ENCODE results near the gene RGS7. TPM values are rescaled to one million over a fixed set of nuclear protein-coding genes. Genes with fewer than 3 reads are reported as not detected.

Gene RGS7
- total and polyA plus RNA-seq, 2 of the 4 experiments (the other 2 are of a cell fraction), result 0.58 to 0.72 TPM

- no peak overlapping the region for H4K8ac ChIP-seq (ENCODE audit: low read depth in 2 of 2, low read length in 2 of 2)
Measured at GRCh38 chr1:241406421-241406820, 49.4 kb upstream of the RGS7 start.

More at GRCh38 chr1:241406421-241406820, 49.4 kb upstream of the RGS7 start:
- no peak overlapping the region for H4K91ac ChIP-seq (ENCODE audit: insufficient read depth, low read depth, low read length)
- no peaks in the 10 kb centered on the region for H4K20me1 ChIP-seq (ENCODE audit: insufficient read depth, low read length)
- no peak overlapping the region for H3K4me2 ChIP-seq (ENCODE audit: low read depth, low read length)
- no peak overlapping the region for H3K9ac ChIP-seq (ENCODE audit: low read depth, low read length)
- no peaks in the 10 kb centered on the region for H3K36me3 ChIP-seq (ENCODE audit: control insufficient read depth, insufficient read depth, low read length)
- H3K27me3 ChIP-seq (ENCODE audit: control insufficient read depth, insufficient read depth, low read length), result peaks cover 2% of the 10 kb centered on the region; the same call in 1 of the 2 replicates
- peaks cover 3% of the 10 kb centered on the region; the same call in 1 of the 2 replicates for H3K9me1 ChIP-seq (ENCODE audit: insufficient read depth, low read length)
- no peak overlapping the region for H2AK9ac ChIP-seq (replicated peaks; ENCODE audit: low read depth, low read length, poor library complexity)
- H4K5ac ChIP-seq (ENCODE audit: low read depth, low read length), result no peak overlapping the region
- no peak overlapping the region for H3K27ac ChIP-seq (ENCODE audit: insufficient read depth, low read length)
- no peak overlapping the region for H2BK15ac ChIP-seq (ENCODE audit: low read depth, low read length)
- H3K23ac ChIP-seq (ENCODE audit: low read depth, low read length), result no peak overlapping the region
- no peaks in the 10 kb centered on the region for H3K9me3 ChIP-seq (ENCODE audit: control insufficient read depth, insufficient read depth, low read length)
- DNase-seq, result no peak
- no peak overlapping the region for H2AK5ac ChIP-seq (ENCODE audit: low read depth, low read length)
- ChIA-PET POLR2A (ENCODE audit: unreplicated experiment) (no interaction called here), CTCF (interaction anchor here (1.3 kb wide), 1 partner anchor 9 kb away, joined by 5 read pairs; no protein-coding TSS in a partner anchor)
- no peak overlapping the region for H2BK20ac ChIP-seq (ENCODE audit: low read depth, low read length)
- H3K4me3 ChIP-seq (ENCODE audit: insufficient read depth, low read depth, low read length), result no peak overlapping the region
- no peak overlapping the region for H3K4ac ChIP-seq (ENCODE audit: low read depth, low read length)
- ATAC-seq (ENCODE audit: low read depth), result no peak
- no peak overlapping the region for H2BK5ac ChIP-seq (ENCODE audit: low read depth, low read length, poor library complexity, severe bottlenecking)
- dilution Hi-C loops (cut with HindIII; ENCODE audit: low sequenced_read_pairs, unreplicated experiment) (no loop called here), intact Hi-C loops (cut with micrococcal nuclease) (loop anchor here (10.0 kb wide), 1 partner anchor 452 kb away; no protein-coding TSS in a partner anchor), in situ Hi-C loops (cut with MboI; ENCODE audit: low sequenced_read_pairs) (no loop called here)
- H3K18ac ChIP-seq (ENCODE audit: low read depth, low read length), result no peak overlapping the region
- TF ChIP-seq CHD1 (IDR thresholded peaks at IDR 0.05; ENCODE audit: low read depth, low read length) (no peak), ELK1 (IDR thresholded peaks at IDR 0.05; ENCODE audit: borderline replicate concordance, low read depth, low read length) (no peak), RCOR1 (IDR thresholded peaks at IDR 0.05; ENCODE audit: insufficient replicate concordance, low read length) (no peak), BHLHE40 (IDR thresholded peaks at IDR 0.05; ENCODE audit: low read depth, low read length) (no peak), SMC3 (IDR thresholded peaks at IDR 0.05; ENCODE audit: low read depth, low read length) (no peak), FOS (IDR thresholded peaks at IDR 0.05; ENCODE audit: low read depth, low read length) (no peak)
- TF ChIP-seq, protein P1, sequence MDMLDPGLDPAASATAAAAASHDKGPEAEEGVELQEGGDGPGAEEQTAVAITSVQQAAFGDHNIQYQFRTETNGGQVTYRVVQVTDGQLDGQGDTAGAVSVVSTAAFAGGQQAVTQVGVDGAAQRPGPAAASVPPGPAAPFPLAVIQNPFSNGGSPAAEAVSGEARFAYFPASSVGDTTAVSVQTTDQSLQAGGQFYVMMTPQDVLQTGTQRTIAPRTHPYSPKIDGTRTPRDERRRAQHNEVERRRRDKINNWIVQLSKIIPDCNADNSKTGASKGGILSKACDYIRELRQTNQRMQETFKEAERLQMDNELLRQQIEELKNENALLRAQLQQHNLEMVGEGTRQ (IDR thresholded peaks at IDR 0.05; ENCODE audit: low read depth, low read length), result no peak
- H3K14ac ChIP-seq (replicated peaks; ENCODE audit: low read depth, low read length), result no peak overlapping the region
- H2BK120ac ChIP-seq (ENCODE audit: low read depth, low read length), result no peak overlapping the region
- H2AFZ ChIP-seq (replicated peaks; ENCODE audit: low read length, poor library complexity), result no peak overlapping the region
- H3K79me1 ChIP-seq (ENCODE audit: low read depth in 1 of 2, low read length in 2 of 2), result no peaks in the 10 kb centered on the region
- H3K4me1 ChIP-seq (ENCODE audit: control insufficient read depth, insufficient read depth, low read length), result no peaks in the 10 kb centered on the region
- BruUV-seq (replicated peaks), result no TSS peak
- no CpG with 5 or more reads among the region's 3 CpGs for WGBS, 2 experiments (ENCODE audit: extremely low coverage in 2 of 2, insufficient read length in 1 of 2)
- H3K56ac ChIP-seq (ENCODE audit: extremely low read depth, insufficient read depth, low read length), result no peak overlapping the region

Data from IMR-90 (cell line).